HepG2 (cell line): Measurements from ENCODE around the gene HPCAL1. TPM values are rescaled to one million over a fixed set of nuclear protein-coding genes. Genes with fewer than 3 reads are reported as not detected.

Experiments
- ATAC-seq: fragments of 200-7000 bp; cut with Tn5 transposase; 3 replicates; pipeline ENCODE4 v1.9.1; 2020; ENCODE audit warnings: mild to moderate bottlenecking, moderate library complexity
- BruUV-seq: library from RNA; stranded (reverse); fragments of 400-500 nt; replicated peaks from 2 replicates; lab custom pipeline; 2021; lab: Mats Ljungman, UMichigan
- CTCF ChIA-PET: fragments of 300-600 bp; formaldehyde crosslinking; extraction: SDS; loops from one replicate; lab custom pipeline; 2021; ENCODE audit warnings: low total read pairs, inconsistent platforms, low intra/inter-chr PET ratio; lab: Yijun Ruan, JAX
- POLR2A ChIA-PET: fragments of 350-600 bp; sonication (Branson Sonifier 250); formaldehyde crosslinking; loops from one replicate; lab custom pipeline; 2020; ENCODE audit warnings: antibody characterized with exemption, inconsistent platforms; lab: Yijun Ruan, JAX
- DNase-seq: peaks from one replicate; pipeline ENCODE4 v3.0.0-alpha.2; 2015; ENCODE audit warnings: low spot score
- FAIRE-seq: peaks from 3 replicates; lab custom pipeline; 2011; peaks lifted over from hg19 to GRCh38; lab: Jason Lieb, UNC
- H2AFZ ChIP-seq: one replicate; pipeline ENCODE4 v1.6.1; 2011; ENCODE audit warnings: low read length, inconsistent platforms
- H3K27ac ChIP-seq: fragments of 300-600 bp; 3 replicates; pipeline ENCODE4 v1.8.0; 2011; ENCODE audit warnings: mixed run types, mild to moderate bottlenecking, mixed read lengths, low read length, inconsistent platforms; ENCODE audit not compliant: insufficient read depth; ENCODE audit errors: extremely low read length
- H3K27me3 ChIP-seq, 2 experiments: fragments of 200-600 bp in 1 of 2; 2 replicates in 1 of 2; 3 replicates in 1 of 2; pipeline versions ENCODE4 v1.6.0 to v1.8.0; 2011; ENCODE audit warnings: low read length in 2 of 2, mild to moderate bottlenecking in 2 of 2, moderate library complexity in 2 of 2, inconsistent platforms in 1 of 2; ENCODE audit not compliant: insufficient read depth in 2 of 2, control insufficient read depth in 1 of 2
- H3K36me3 ChIP-seq, 2 experiments: fragments of 200-600 bp in 1 of 2; replicated peaks in 1 of 2; 2 replicates in 1 of 2; 3 replicates in 1 of 2; pipeline versions ENCODE4 v1.5.1 to v1.8.0; 2011; ENCODE audit warnings: low read length in 2 of 2, inconsistent platforms in 1 of 2; ENCODE audit not compliant: insufficient read depth in 2 of 2, control insufficient read depth in 1 of 2
- H3K4me1 ChIP-seq: 2 replicates; pipeline ENCODE4 v1.5.1; 2012; ENCODE audit warnings: low read length, inconsistent platforms; ENCODE audit not compliant: insufficient read depth
- H3K4me2 ChIP-seq: 2 replicates; pipeline ENCODE4 v1.6.0; 2011; ENCODE audit warnings: low read depth, low read length, inconsistent platforms
- H3K4me3 ChIP-seq, 3 experiments: fragments of 200-600 bp in 1 of 3; sonication (generic), shearing (Covaris generic) in 1 of 3; replicated peaks in 1 of 3; 2 replicates each; pipeline ENCODE4 v1.5.1; 2011 to 2016; ENCODE audit warnings: low read length in 3 of 3, inconsistent platforms in 2 of 3, low read depth in 2 of 3, mild to moderate bottlenecking in 2 of 3, control low read depth in 1 of 3, mixed read lengths in 1 of 3; ENCODE audit not compliant: insufficient read depth in 1 of 3
- H3K79me2 ChIP-seq: one replicate; pipeline ENCODE4 v1.6.1; 2011; ENCODE audit warnings: low read length, inconsistent platforms; ENCODE audit not compliant: insufficient read depth
- H3K9ac ChIP-seq: 2 replicates; pipeline ENCODE4 v1.6.0; 2011; ENCODE audit warnings: mild to moderate bottlenecking, low read depth, low read length, inconsistent platforms; ENCODE audit not compliant: insufficient read depth
- H3K9me3 ChIP-seq: 2 replicates; pipeline ENCODE4 v1.5.1; 2012; ENCODE audit warnings: mild to moderate bottlenecking, low read length
- H4K20me1 ChIP-seq: 2 replicates; pipeline ENCODE4 v1.6.0; 2011; ENCODE audit warnings: inconsistent platforms, mild to moderate bottlenecking, low read length, moderate library complexity; ENCODE audit not compliant: insufficient read depth
- AGO2 ChIP-seq: fragments of 200-400 bp; formaldehyde crosslinking; optimal IDR thresholded peaks from 2 replicates; pipeline ENCODE3; 2017; ENCODE audit warnings: mild to moderate bottlenecking, low read depth, low read length, moderate library complexity
- AHR ChIP-seq: IDR thresholded peaks from 2 replicates; pipeline ENCODE4 v1.6.1; 2018; ENCODE audit warnings: missing genetic modification reagents, missing compliant biosample characterization
- CERS6 ChIP-seq: sonication (generic); formaldehyde crosslinking; IDR thresholded peaks from 2 replicates; pipeline ENCODE4 v1.5.0; 2020; ENCODE audit warnings: missing genetic modification reagents
- JARID2 ChIP-seq: sonication (generic); formaldehyde crosslinking; IDR thresholded peaks from 2 replicates; pipeline ENCODE4 v1.8.1; 2023; ENCODE audit warnings: missing genetic modification reagents, inconsistent platforms; ENCODE audit not compliant: insufficient replicate concordance
- JDP2 ChIP-seq: sonication (generic); formaldehyde crosslinking; IDR thresholded peaks from 2 replicates; pipeline ENCODE4 v1.8.1; 2022; ENCODE audit warnings: missing genetic modification reagents, borderline replicate concordance
- JUN ChIP-seq: sonication (generic); formaldehyde crosslinking; IDR thresholded peaks from 2 replicates; pipeline ENCODE4 v1.4.0; 2020; ENCODE audit warnings: mild to moderate bottlenecking, missing genetic modification reagents
- JUNB ChIP-seq: sonication (generic); formaldehyde crosslinking; IDR thresholded peaks from 2 replicates; pipeline ENCODE4 v1.8.0; 2022; ENCODE audit warnings: missing genetic modification reagents, mild to moderate bottlenecking, borderline replicate concordance
- NFAT5 ChIP-seq: sonication (generic); formaldehyde crosslinking; IDR thresholded peaks from 2 replicates; pipeline ENCODE4 v1.4.0; 2020; ENCODE audit warnings: missing genetic modification reagents
- PPARG ChIP-seq: conservative IDR thresholded peaks from 2 replicates; pipeline ENCODE4 v1.6.1; 2016; ENCODE audit warnings: missing biosample characterization, missing genetic modification reagents
- SMARCE1 ChIP-seq: fragments of 450-650 bp; IDR thresholded peaks from 2 replicates; pipeline ENCODE4 v1.6.1; 2017; ENCODE audit warnings: borderline replicate concordance
- ZNF446 ChIP-seq: sonication (generic); formaldehyde crosslinking; IDR thresholded peaks from 2 replicates; pipeline ENCODE4 v1.5.0; 2020; ENCODE audit warnings: mild to moderate bottlenecking, missing genetic modification reagents
- ZNF550 ChIP-seq: sonication (generic); formaldehyde crosslinking; IDR thresholded peaks from 2 replicates; pipeline ENCODE4 v1.4.0; 2020; ENCODE audit warnings: mild to moderate bottlenecking, missing genetic modification reagents, borderline replicate concordance
- ZNF687 ChIP-seq: sonication (generic); formaldehyde crosslinking; IDR thresholded peaks from 2 replicates; pipeline ENCODE4 v1.5.1; 2020; ENCODE audit warnings: mild to moderate bottlenecking, missing genetic modification reagents, moderate library complexity
- ZNF761 ChIP-seq: sonication (generic); formaldehyde crosslinking; conservative IDR thresholded peaks from 2 replicates; pipeline ENCODE4 v1.4.0; 2020; ENCODE audit warnings: mild to moderate bottlenecking, missing genetic modification reagents
- WGBS: methylation state at CpG from one replicate; pipeline ENCODE4 v1.1.6; 2017; ENCODE audit warnings: low lambda C conversion rate; 5-methylcytosine and 5-hydroxymethylcytosine counted together
- in situ Hi-C: cut with HindIII; loops from 2 replicates; pipeline ENCODE4 v1.10.0; 2017; ENCODE audit warnings: low pct_unique_long_range_greater_than_20kb; ENCODE audit not compliant: extremely low pct_ligation_motif_present
- intact Hi-C: fragments of 100-400 bp; cut with micrococcal nuclease; formaldehyde crosslinking; loops from one replicate; pipeline ENCODE4 v1.10.0; 2022; ENCODE audit not compliant: unreplicated experiment
- polyA plus RNA-seq, 8 experiments: library from polyadenylated mRNA; depleted of rRNA in 3 of 8; stranded (reverse) in 7 of 8; unstranded in 1 of 8; fragments of >200 nt; fragmentation: Illumina TruSeq in 4 of 8; extraction: Trizol in 4 of 8; gene quantifications; 2 replicates each; pipeline versions ENCODE4 v1.2.1 to v1.2.3, GENCODE V29; 2011 to 2016; ENCODE audit warnings: low read depth in 4 of 8, missing spikeins in 1 of 8, mixed read lengths in 1 of 8; ENCODE audit not compliant: insufficient read depth in 1 of 8
- total RNA-seq, 5 experiments: library from RNA; depleted of rRNA; stranded (reverse); fragments of >200 nt; fragmentation: Illumina TruSeq; extraction: Trizol; gene quantifications; 2 replicates each; pipeline ENCODE4 v1.2.3, GENCODE V29; 2016; ENCODE audit warnings: low read depth in 1 of 5

The HPCAL1 gene
- total and polyA plus RNA-seq, 2 of the 13 experiments (the other 11 are each of a cell fraction or from before 2014, with no cell fraction given): 29.5 to 29.9 TPM

- Histone ChIP-seq H3K27me3 (no peaks in the 10 kb centered on the region; a peak in 1 of 5 replicates), H3K4me1 (peaks cover 80% of the 10 kb centered on the region), H3K27ac (no peak overlapping the region), H3K9ac (no peak overlapping the region), H3K36me3 (peaks cover 2 to 7% of the 10 kb centered on the region in 2 experiments; a peak in 2 of 5 replicates), H3K79me2 (peaks cover 48% of the 10 kb centered on the region), H3K4me2 (peak overlapping the region; percentile 90), H3K4me3 (peak overlapping the region in 1 of 3 experiments; percentile 67; a peak in 3 of 6 replicates), H4K20me1 (peaks cover 4% of the 10 kb centered on the region; the same call in 1 of the 2 replicates), H2AFZ (no peak overlapping the region), H3K9me3 (peaks cover 7% of the 10 kb centered on the region; the same call in 1 of the 2 replicates)
- FAIRE-seq: no peak
- in situ Hi-C loops: no loop called here
- peak; percentile 3; the same call in 1 of the 3 replicates for ATAC-seq
- intact Hi-C loops: no loop called here
- CTCF ChIA-PET: no interaction called here
- POLR2A ChIA-PET: interaction anchor here (0.9 kb wide), 1 partner anchor 35 kb away, joined by 3 read pairs; no protein-coding TSS in a partner anchor
- no TSS peak for BruUV-seq
- no peak for DNase-seq
- 84% methylated on average over 33 of the region's 33 CpGs for WGBS
- TF ChIP-seq NFAT5 (CRISPR knock-in tag): no peak
- no peak for TF ChIP-seq JARID2 (CRISPR knock-in tag)
- TF ChIP-seq ZNF446: no peak
- no peak for TF ChIP-seq JUN
- no peak for TF ChIP-seq JDP2 (CRISPR knock-in tag)
- TF ChIP-seq ZNF550 (CRISPR knock-in tag): no peak
- no peak for TF ChIP-seq JUNB (CRISPR knock-in tag)
- no peak for TF ChIP-seq PPARG (CRISPR knock-in tag)
- TF ChIP-seq AHR (CRISPR knock-in tag): no peak
- peak; percentile 7 for TF ChIP-seq AGO2
- peak; percentile 54 for TF ChIP-seq ZNF687 (CRISPR knock-in tag)
- no peak for TF ChIP-seq ZNF761 (CRISPR knock-in tag)
- no peak for TF ChIP-seq CERS6 (CRISPR knock-in tag)
- no peak for TF ChIP-seq SMARCE1
Measured at GRCh38 chr2:10331027-10331701, 28.5 kb downstream of the HPCAL1 start.
